ENCODE measurements around the gene SPIRE2.
A peak's percentile ranks its signal among the peaks of the same experiment; 100 is the strongest.

SPIRE2 gene

GRCh38 chr16:89915303-89916232, 87.3 kb downstream of the SPIRE2 start:
- no peak for DNase-seq (ENCODE audit: low spot score)

- peak; percentile 57 for DNase-seq (ENCODE audit: low spot score)
Measured at GRCh38 chr16:89917773-89918452, 89.6 kb downstream of the SPIRE2 start.

DNA sequence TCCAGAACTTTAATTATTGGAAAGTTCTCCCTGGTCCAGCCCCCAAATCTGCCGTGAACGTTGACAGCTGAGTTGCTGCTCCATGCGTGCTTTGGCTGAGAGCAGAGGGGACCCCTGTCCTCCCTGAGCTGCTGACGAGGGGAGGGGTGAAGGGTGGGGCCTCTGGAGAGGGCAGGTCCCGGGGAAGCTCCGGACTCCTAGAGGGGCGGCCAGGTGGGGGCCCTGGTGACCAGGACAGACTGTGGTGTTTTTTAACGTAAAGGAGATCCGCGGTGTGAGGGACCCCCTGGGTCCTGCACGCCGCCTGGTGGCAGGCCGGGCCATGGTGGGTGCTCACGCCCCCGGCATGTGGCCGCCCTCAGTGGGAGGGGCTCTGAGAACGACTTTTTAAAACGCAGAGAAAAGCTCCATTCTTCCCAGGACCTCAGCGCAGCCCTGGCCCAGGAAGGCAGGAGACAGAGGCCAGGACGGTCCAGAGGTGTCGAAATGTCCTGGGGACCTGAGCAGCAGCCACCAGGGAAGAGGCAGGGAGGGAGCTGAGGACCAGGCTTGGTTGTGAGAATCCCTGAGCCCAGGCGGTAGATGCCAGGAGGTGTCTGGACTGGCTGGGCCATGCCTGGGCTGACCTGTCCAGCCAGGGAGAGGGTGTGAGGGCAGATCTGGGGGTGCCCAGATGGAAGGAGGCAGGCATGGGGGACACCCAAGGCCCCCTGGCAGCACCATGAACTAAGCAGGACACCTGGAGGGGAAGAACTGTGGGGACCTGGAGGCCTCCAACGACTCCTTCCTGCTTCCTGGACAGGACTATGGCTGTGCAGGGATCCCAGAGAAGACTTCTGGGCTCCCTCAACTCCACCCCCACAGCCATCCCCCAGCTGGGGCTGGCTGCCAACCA, 90.4 kb downstream of the SPIRE2 start, which contains the start of gene MC1R:
Gene MC1R (plus strand): TSS at position 410 of the 895 bp plus-strand sequence. CDS start 397 bp downstream, at position 807.
- no peak for DNase-seq (ENCODE audit: low spot score)

- DNase-seq (ENCODE audit: low spot score): no peak
Measured at GRCh38 chr16:89919535-89920406, 91.5 kb downstream of the SPIRE2 start.

GRCh38 chr16:89920723-89921122, 92.4 kb downstream of the SPIRE2 start:
- no peak for DNase-seq (ENCODE audit: low spot score)

Data from iPS-NIHi11 (cell line).